ENCODE data around the gene GALNT18. TPM values are rescaled to one million over a fixed set of nuclear protein-coding genes. Genes with fewer than 3 reads are reported as not detected.

Gene GALNT18
- total RNA-seq, 4 donors from 2014 or later: 3.5 to 31.4 (median 11.1) TPM

DNA sequence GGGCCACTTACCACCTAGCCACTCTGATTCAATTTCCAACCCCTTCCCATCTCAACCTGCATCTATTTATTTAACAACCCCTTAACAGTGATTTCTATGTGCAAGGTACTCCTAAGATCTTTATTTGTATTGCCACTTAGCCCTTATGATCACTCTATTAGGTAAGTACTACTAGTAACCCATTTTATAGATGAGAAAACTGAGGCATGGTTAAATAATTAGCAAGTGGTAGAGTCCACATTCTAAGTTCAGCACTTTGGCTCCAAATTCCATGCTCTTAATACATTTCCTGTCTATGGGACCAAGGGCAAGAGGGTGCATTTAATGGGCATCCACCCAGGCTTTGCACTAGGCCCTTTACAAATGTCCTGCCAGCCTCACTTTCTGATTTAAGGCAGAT lies 230.6 kb downstream of the GALNT18 start:
- Histone ChIP-seq H3K27ac (peak overlapping the region in 2 of 4 donors; percentile 57 to 74), H3K4me3 (no peak overlapping the region), H3K4me1 (peaks cover 0 to 8% (median 1%) of the 10 kb centered on the region in 4 donors), H3K27me3 (no peaks in the 10 kb centered on the region), H3K9me3 (no peaks in the 10 kb centered on the region), H3K36me3 (no peaks in the 10 kb centered on the region)
- no peak for DNase-seq
- TF ChIP-seq, protein P1, sequence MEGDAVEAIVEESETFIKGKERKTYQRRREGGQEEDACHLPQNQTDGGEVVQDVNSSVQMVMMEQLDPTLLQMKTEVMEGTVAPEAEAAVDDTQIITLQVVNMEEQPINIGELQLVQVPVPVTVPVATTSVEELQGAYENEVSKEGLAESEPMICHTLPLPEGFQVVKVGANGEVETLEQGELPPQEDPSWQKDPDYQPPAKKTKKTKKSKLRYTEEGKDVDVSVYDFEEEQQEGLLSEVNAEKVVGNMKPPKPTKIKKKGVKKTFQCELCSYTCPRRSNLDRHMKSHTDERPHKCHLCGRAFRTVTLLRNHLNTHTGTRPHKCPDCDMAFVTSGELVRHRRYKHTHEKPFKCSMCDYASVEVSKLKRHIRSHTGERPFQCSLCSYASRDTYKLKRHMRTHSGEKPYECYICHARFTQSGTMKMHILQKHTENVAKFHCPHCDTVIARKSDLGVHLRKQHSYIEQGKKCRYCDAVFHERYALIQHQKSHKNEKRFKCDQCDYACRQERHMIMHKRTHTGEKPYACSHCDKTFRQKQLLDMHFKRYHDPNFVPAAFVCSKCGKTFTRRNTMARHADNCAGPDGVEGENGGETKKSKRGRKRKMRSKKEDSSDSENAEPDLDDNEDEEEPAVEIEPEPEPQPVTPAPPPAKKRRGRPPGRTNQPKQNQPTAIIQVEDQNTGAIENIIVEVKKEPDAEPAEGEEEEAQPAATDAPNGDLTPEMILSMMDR (IDR thresholded peaks at IDR 0.05): no peak
- no peak for TF ChIP-seq POLR2A (IDR thresholded peaks at IDR 0.05)

DNA sequence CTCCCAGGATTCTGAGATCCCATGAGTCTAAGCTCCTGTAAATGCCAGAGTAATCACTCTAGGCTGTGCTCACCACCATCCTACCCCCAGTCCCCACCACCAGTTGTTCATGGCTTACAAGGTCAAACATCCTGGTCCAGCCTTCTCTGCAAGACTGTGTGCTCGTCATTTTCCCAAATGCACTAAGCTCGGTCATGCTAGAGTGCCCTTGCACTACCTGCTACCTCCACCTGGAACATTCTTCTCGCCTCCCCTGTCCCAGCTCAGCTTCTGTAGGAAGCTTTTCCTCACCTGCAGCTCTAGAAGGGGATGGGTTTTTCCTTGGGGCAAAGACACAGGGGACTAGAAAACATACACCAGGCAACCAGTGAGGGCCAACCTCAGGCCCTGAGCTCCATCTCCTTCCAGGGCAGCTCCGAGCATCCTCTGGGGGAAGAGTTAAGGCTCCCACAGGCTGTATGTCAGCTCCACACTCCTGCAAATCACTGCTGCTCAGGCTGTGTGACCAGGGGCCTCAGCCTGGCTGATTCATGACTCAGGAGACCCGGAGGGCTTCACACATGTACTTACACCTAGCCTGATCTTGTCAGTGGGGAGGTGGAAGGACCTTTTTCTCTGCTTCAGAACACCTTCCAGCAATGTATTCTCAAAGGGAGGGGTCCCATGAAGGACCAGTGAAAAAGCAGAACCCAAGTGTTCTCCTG lies 231.6 kb downstream of the GALNT18 start:
- TF ChIP-seq, protein P1 (IDR thresholded peaks at IDR 0.05): no peak
- TF ChIP-seq POLR2A (IDR thresholded peaks at IDR 0.05): no peak
- no peak overlapping the region for H3K4me3 ChIP-seq
- DNase-seq: no peak
- peaks cover 0 to 8% (median 1%) of the 10 kb centered on the region in 4 donors for H3K4me1 ChIP-seq
- H3K36me3 ChIP-seq: no peaks in the 10 kb centered on the region
- H3K27me3 ChIP-seq: no peaks in the 10 kb centered on the region
- H3K9me3 ChIP-seq: no peaks in the 10 kb centered on the region
- no peak overlapping the region for H3K27ac ChIP-seq

DNA sequence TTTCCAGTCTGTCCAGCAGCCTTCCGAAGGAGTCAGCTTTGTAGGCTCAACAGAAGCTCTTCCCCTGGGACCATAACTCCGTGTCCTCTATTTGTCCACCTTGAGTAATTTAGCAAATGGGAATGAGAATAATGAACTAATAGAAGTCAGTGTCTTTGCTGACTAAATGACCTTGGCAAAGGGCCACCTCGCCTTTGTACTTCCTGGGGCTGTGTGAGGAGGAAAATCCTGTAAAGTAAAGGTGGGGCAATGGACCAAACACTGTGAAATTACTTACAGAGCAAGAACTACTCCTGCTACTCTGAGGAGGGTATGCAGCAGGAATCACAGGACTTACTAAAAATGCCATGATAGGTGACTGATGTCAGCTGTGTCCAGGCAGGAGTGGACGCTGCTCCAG lies 232.6 kb downstream of the GALNT18 start:
- H3K4me3 ChIP-seq: no peak overlapping the region
- TF ChIP-seq, protein P1 (IDR thresholded peaks at IDR 0.05): no peak
- TF ChIP-seq POLR2A (IDR thresholded peaks at IDR 0.05): no peak
- H3K4me1 ChIP-seq: peaks cover 0 to 8% (median 1%) of the 10 kb centered on the region in 4 donors
- peak overlapping the region in 2 of 4 donors; percentile 34 to 80 for H3K27ac ChIP-seq
- H3K27me3 ChIP-seq: no peaks in the 10 kb centered on the region
- DNase-seq: peak in 2 of 3 donors; percentile 76 to 87
- H3K36me3 ChIP-seq: no peaks in the 10 kb centered on the region
- H3K9me3 ChIP-seq: no peaks in the 10 kb centered on the region

DNA sequence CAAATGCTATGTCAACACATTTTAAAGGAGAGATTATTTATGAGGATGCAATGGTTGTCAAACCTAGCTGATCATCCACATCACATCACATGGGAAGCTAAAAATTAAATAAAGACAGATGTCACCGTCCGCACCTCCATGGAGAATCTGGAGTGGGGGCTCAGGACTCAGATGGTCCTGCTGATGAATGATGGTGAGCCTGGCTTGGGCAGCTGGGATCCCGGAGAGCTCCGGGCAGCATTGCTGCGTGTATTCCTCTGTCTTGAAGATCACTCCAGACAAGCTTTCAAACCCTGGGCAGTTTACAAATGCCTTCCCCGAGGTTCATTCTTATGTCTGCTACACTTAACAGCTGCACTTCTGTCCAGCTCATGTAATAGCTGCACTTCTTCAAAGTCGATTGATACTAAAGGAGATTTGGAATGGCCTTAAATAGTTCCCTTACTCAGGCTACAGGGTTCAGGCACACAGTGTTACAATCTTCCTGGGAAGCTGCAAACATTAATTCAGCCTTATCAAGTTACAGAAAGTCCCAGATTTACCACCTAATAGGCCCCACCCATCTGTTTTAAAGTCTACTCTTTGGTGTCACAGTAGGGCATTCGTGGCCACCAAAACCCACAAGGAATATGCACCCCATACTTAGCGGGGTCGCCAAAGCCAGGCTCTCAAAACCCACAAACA lies 234.0 kb downstream of the GALNT18 start:
- Histone ChIP-seq H3K27ac (no peak overlapping the region), H3K4me1 (peaks cover 0 to 8% (median 1%) of the 10 kb centered on the region in 4 donors), H3K4me3 (no peak overlapping the region), H3K9me3 (no peaks in the 10 kb centered on the region), H3K27me3 (no peaks in the 10 kb centered on the region), H3K36me3 (no peaks in the 10 kb centered on the region)
- DNase-seq: no peak
- TF ChIP-seq POLR2A (IDR thresholded peaks at IDR 0.05): no peak
- TF ChIP-seq, protein P1 (IDR thresholded peaks at IDR 0.05): no peak

DNA sequence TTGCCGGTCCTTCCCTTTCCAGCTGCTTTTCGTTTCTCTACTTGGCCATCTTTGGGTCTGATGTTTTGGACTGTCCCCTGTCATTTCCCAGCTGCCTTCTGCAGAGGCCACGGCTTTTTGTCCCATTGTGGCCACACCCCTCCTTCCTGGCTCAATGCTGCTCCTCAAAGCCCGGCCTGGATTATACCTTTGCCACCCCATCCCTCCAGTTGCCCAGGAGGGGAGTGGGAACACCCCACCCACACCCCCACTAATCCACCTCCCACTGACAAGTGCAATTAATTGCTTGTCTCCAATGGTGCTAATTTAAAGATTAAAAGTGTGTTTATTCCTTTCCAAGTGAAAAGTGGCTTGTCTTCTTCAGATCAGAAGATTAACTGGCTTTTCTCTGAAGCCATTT lies 234.6 kb downstream of the GALNT18 start:
- no peak for DNase-seq
- Histone ChIP-seq H3K36me3 (no peaks in the 10 kb centered on the region), H3K27ac (no peak overlapping the region), H3K4me1 (peaks cover 0 to 8% (median 1%) of the 10 kb centered on the region in 4 donors), H3K9me3 (no peaks in the 10 kb centered on the region), H3K4me3 (no peak overlapping the region), H3K27me3 (no peaks in the 10 kb centered on the region)
- no peak for TF ChIP-seq POLR2A (IDR thresholded peaks at IDR 0.05)
- TF ChIP-seq, protein P1 (IDR thresholded peaks at IDR 0.05): no peak
